IPS-18a (cell line): ENCODE results near the gene NME7.

Experiments
- H3K27ac ChIP-seq: one replicate; pipeline ENCODE4 v1.5.1; 2013; ENCODE audit warnings: low read length
- H3K27me3 ChIP-seq: one replicate; pipeline ENCODE4 v1.6.1; 2013; ENCODE audit warnings: mild to moderate bottlenecking, low read length; ENCODE audit not compliant: control insufficient read depth, insufficient read depth
- H3K36me3 ChIP-seq: one replicate; pipeline ENCODE4 v1.6.1; 2013; ENCODE audit warnings: low read depth, low read length; ENCODE audit not compliant: control insufficient read depth
- H3K4me1 ChIP-seq: one replicate; pipeline ENCODE4 v1.6.1; 2013; ENCODE audit warnings: low read depth, low read length; ENCODE audit not compliant: control insufficient read depth
- H3K4me3 ChIP-seq: one replicate; pipeline ENCODE4 v1.5.1; 2013; ENCODE audit warnings: low read length
- H3K9ac ChIP-seq: one replicate; pipeline ENCODE4 v1.6.1; 2013; ENCODE audit warnings: mild to moderate bottlenecking, low read length, moderate library complexity
- H3K9me3 ChIP-seq: one replicate; pipeline ENCODE4 v1.6.1; 2013; ENCODE audit warnings: low read depth, low read length; ENCODE audit not compliant: control insufficient read depth

The NME7 gene

GRCh38 chr1:169207797-169208520 lies 159.6 kb downstream of the NME7 start:
- H3K9ac ChIP-seq = no peak overlapping the region
- no peaks in the 10 kb centered on the region for H3K36me3 ChIP-seq
- no peaks in the 10 kb centered on the region for H3K9me3 ChIP-seq
- no peaks in the 10 kb centered on the region for H3K4me1 ChIP-seq
- H3K27me3 ChIP-seq = no peaks in the 10 kb centered on the region
- H3K4me3 ChIP-seq = no peak overlapping the region
- H3K27ac ChIP-seq = no peak overlapping the region

GRCh38 chr1:169204157-169204556 lies 163.4 kb downstream of the NME7 start:
- no peaks in the 10 kb centered on the region for H3K36me3 ChIP-seq
- H3K9ac ChIP-seq = no peak overlapping the region
- no peak overlapping the region for H3K27ac ChIP-seq
- H3K4me1 ChIP-seq = peaks cover 7% of the 10 kb centered on the region
- H3K27me3 ChIP-seq = no peaks in the 10 kb centered on the region
- H3K4me3 ChIP-seq = no peak overlapping the region
- no peaks in the 10 kb centered on the region for H3K9me3 ChIP-seq

GRCh38 chr1:169202791-169203665 lies 164.6 kb downstream of the NME7 start:
- Histone ChIP-seq H3K36me3 (no peaks in the 10 kb centered on the region), H3K9ac (no peak overlapping the region)

GRCh38 chr1:169201084-169201619 lies 166.4 kb downstream of the NME7 start:
- no peak overlapping the region for H3K4me3 ChIP-seq
- H3K4me1 ChIP-seq = peaks cover 7% of the 10 kb centered on the region
- no peaks in the 10 kb centered on the region for H3K36me3 ChIP-seq
- no peak overlapping the region for H3K27ac ChIP-seq
- H3K27me3 ChIP-seq = no peaks in the 10 kb centered on the region
- H3K9me3 ChIP-seq = no peaks in the 10 kb centered on the region
- no peak overlapping the region for H3K9ac ChIP-seq

More at GRCh38 chr1:169202791-169203665, 164.6 kb downstream of the NME7 start:
- Histone ChIP-seq H3K27me3 (no peaks in the 10 kb centered on the region), H3K4me1 (peaks cover 7% of the 10 kb centered on the region), H3K4me3 (no peak overlapping the region), H3K9me3 (no peaks in the 10 kb centered on the region), H3K27ac (no peak overlapping the region)

- peaks cover 7% of the 10 kb centered on the region for H3K4me1 ChIP-seq
- H3K36me3 ChIP-seq = no peaks in the 10 kb centered on the region
- no peak overlapping the region for H3K9ac ChIP-seq
- H3K9me3 ChIP-seq = no peaks in the 10 kb centered on the region
- H3K27me3 ChIP-seq = no peaks in the 10 kb centered on the region
- no peak overlapping the region for H3K27ac ChIP-seq
- no peak overlapping the region for H3K4me3 ChIP-seq
Measured at GRCh38 chr1:169200319-169200718, 167.3 kb downstream of the NME7 start.

- no peak overlapping the region for H3K27ac ChIP-seq
- H3K27me3 ChIP-seq = no peaks in the 10 kb centered on the region
- no peak overlapping the region for H3K4me3 ChIP-seq
- H3K36me3 ChIP-seq = no peaks in the 10 kb centered on the region
- H3K9ac ChIP-seq = no peak overlapping the region
- H3K4me1 ChIP-seq = peaks cover 7% of the 10 kb centered on the region
- no peaks in the 10 kb centered on the region for H3K9me3 ChIP-seq
Measured at GRCh38 chr1:169196581-169196980, 171.0 kb downstream of the NME7 start.

GRCh38 chr1:169196161-169196560 lies 171.4 kb downstream of the NME7 start:
- Histone ChIP-seq H3K27me3 (no peaks in the 10 kb centered on the region), H3K27ac (no peak overlapping the region), H3K9me3 (no peaks in the 10 kb centered on the region)

GRCh38 chr1:169193191-169193850 lies 174.3 kb downstream of the NME7 start:
- Histone ChIP-seq H3K27me3 (no peaks in the 10 kb centered on the region), H3K9ac (no peak overlapping the region), H3K4me3 (no peak overlapping the region), H3K27ac (no peak overlapping the region), H3K36me3 (no peaks in the 10 kb centered on the region), H3K4me1 (no peaks in the 10 kb centered on the region), H3K9me3 (no peaks in the 10 kb centered on the region)

More at GRCh38 chr1:169196161-169196560, 171.4 kb downstream of the NME7 start:
- no peak overlapping the region for H3K9ac ChIP-seq
- no peak overlapping the region for H3K4me3 ChIP-seq
- no peaks in the 10 kb centered on the region for H3K36me3 ChIP-seq
- peaks cover 7% of the 10 kb centered on the region for H3K4me1 ChIP-seq

- no peak overlapping the region for H3K27ac ChIP-seq
- peaks cover 7% of the 10 kb centered on the region for H3K4me1 ChIP-seq
- no peaks in the 10 kb centered on the region for H3K9me3 ChIP-seq
- no peaks in the 10 kb centered on the region for H3K27me3 ChIP-seq
- H3K4me3 ChIP-seq = no peak overlapping the region
- no peak overlapping the region for H3K9ac ChIP-seq
- no peaks in the 10 kb centered on the region for H3K36me3 ChIP-seq
Measured at GRCh38 chr1:169186106-169186505, 181.5 kb downstream of the NME7 start.

GRCh38 chr1:169184812-169185211 lies 182.8 kb downstream of the NME7 start:
- Histone ChIP-seq H3K4me3 (no peak overlapping the region), H3K9ac (no peak overlapping the region), H3K36me3 (no peaks in the 10 kb centered on the region), H3K27ac (no peak overlapping the region), H3K4me1 (peaks cover 7% of the 10 kb centered on the region), H3K27me3 (no peaks in the 10 kb centered on the region), H3K9me3 (no peaks in the 10 kb centered on the region)

- no peak overlapping the region for H3K4me3 ChIP-seq
- no peaks in the 10 kb centered on the region for H3K36me3 ChIP-seq
- H3K27ac ChIP-seq = no peak overlapping the region
- H3K27me3 ChIP-seq = no peaks in the 10 kb centered on the region
- no peak overlapping the region for H3K9ac ChIP-seq
- no peaks in the 10 kb centered on the region for H3K9me3 ChIP-seq
- H3K4me1 ChIP-seq = peaks cover 6% of the 10 kb centered on the region
Measured at GRCh38 chr1:169180174-169180573, 187.4 kb downstream of the NME7 start.
